Right lobe of liver (tissue), 6 donors: ENCODE data around the gene CDYL. TPM values are rescaled to one million over a fixed set of nuclear protein-coding genes. Genes with fewer than 3 reads are reported as not detected.

ENCODE experiments used
- ATAC-seq, 4 donors: fragments of 200-7000 bp; cut with Tn5 transposase; one replicate each; pipeline ENCODE4 v1.9.1; 2020; ENCODE audit warnings: mild to moderate bottlenecking in 4 of 4, moderate library complexity in 4 of 4
- DNase-seq, 3 donors: peaks; one replicate each; pipeline ENCODE4 v3.0.0-alpha.2; 2020
- H3K27ac ChIP-seq, 3 donors: fragments of 200-600 bp; one replicate each; pipeline ENCODE4 v1.8.0; 2022
- H3K27me3 ChIP-seq, 2 donors: fragments of 200-600 bp; one replicate each; pipeline ENCODE4 v1.8.0; 2022
- H3K36me3 ChIP-seq, 4 donors: fragments of 200-600 bp; sonication (generic) in 1 of 4; one replicate each; pipeline versions ENCODE4 v1.5.1 to v1.8.0; 2017 to 2022; ENCODE audit warnings: control low read depth in 1 of 4
- H3K4me1 ChIP-seq, 4 donors: fragments of 200-600 bp; sonication (generic) in 1 of 4; one replicate each; pipeline versions ENCODE4 v1.5.1 to v1.8.0; 2017 to 2022; ENCODE audit warnings: control low read depth in 1 of 4
- H3K4me3 ChIP-seq, 3 donors: fragments of 200-600 bp; one replicate each; pipeline ENCODE4 v1.8.0; 2022
- H3K9me3 ChIP-seq, 4 donors: fragments of 200-600 bp; sonication (generic) in 1 of 4; one replicate each; pipeline versions ENCODE4 v1.5.1 to v1.8.0; 2017 to 2022; ENCODE audit warnings: control low read depth in 1 of 4
- CTCF ChIP-seq, 4 donors: fragments of 200-600 bp in 3 of 4; fragments of 450-650 bp in 1 of 4; IDR thresholded peaks; one replicate each; pipeline versions ENCODE4 v1.5.1 to v1.8.0; 2016 to 2022; ENCODE audit warnings: antibody characterized with exemption in 4 of 4, mild to moderate bottlenecking in 2 of 4
- POLR2A ChIP-seq: fragments of 450-650 bp; IDR thresholded peaks from one replicate; pipeline ENCODE4 v1.6.1; 2017; ENCODE audit warnings: antibody characterized with exemption, mild to moderate bottlenecking
- WGBS: methylation state at CpG from one replicate; pipeline ENCODE4 v1.1.6; 2018; ENCODE audit warnings: low coverage, low lambda C conversion rate; ENCODE audit not compliant: insufficient coverage; ENCODE audit errors: missing lambda C conversion rate; 5-methylcytosine and 5-hydroxymethylcytosine counted together
- intact Hi-C, 2 donors: fragments of 100-400 bp; cut with DNase I; formaldehyde crosslinking; loops; one replicate each; pipeline versions ENCODE4 v1.11.2 to v1.14.1; 2022
- total RNA-seq, 6 experiments: library from RNA; depleted of rRNA in 2 of 6; stranded (reverse); fragments of >200 nt in 2 of 6; fragmentation: NEBNext Ultra II Directional in 3 of 6; extraction: Animal tissue kit (Norgen Biotek cat#: 25700) in 3 of 6; gene quantifications; one replicate each; pipeline versions ENCODE4 v1.1.0 to v1.2.4, GENCODE V29; 2016 to 2023
- donor health status: DM: no; HTN: yes; CAD: no.
- donor health status: DM: no; HTN: no; CAD: no.
- donor health status: DM: no; HTN: no; CAD: no.
- donor health status: DM: no; HTN: yes; CAD: no.
- donor health status: DM: no; HTN: yes; CAD: no.

CDYL gene
- total RNA-seq, 6 experiments from 2014 or later: 5.0 to 16.1 (median 13.1) TPM

GRCh38 chr6:4778086-4778485, 1.9 kb downstream of the CDYL start:
- no peak for ATAC-seq

GRCh38 chr6:4780360-4780812, 4.2 kb downstream of the CDYL start:
- intact Hi-C loops: no loop called here
- no peak for DNase-seq

More at GRCh38 chr6:4778086-4778485, 1.9 kb downstream of the CDYL start:
- Histone ChIP-seq H3K4me1 (peaks cover 0 to 11% (median 0%) of the 10 kb centered on the region in 4 donors), H3K27ac (no peak overlapping the region), H3K27me3 (no peaks in the 10 kb centered on the region), H3K4me3 (no peak overlapping the region), H3K36me3 (no peaks in the 10 kb centered on the region), H3K9me3 (no peaks in the 10 kb centered on the region)
- intact Hi-C loops: no loop called here
- WGBS: 36% methylated on average over 1 of the region's 1 CpG
- TF ChIP-seq POLR2A (no peak), CTCF (IDR thresholded peaks at IDR 0.05) (no peak)
- no peak for DNase-seq

GRCh38 chr6:4781426-4781825, 5.2 kb downstream of the CDYL start:
- 52% methylated on average over 4 of the region's 4 CpGs for WGBS
- no peak for ATAC-seq
- TF ChIP-seq CTCF (IDR thresholded peaks at IDR 0.05): no peak
- TF ChIP-seq POLR2A: no peak
- H3K27ac ChIP-seq: no peak overlapping the region
- no peak overlapping the region for H3K4me3 ChIP-seq
- H3K27me3 ChIP-seq: no peaks in the 10 kb centered on the region
- DNase-seq: no peak
- no peaks in the 10 kb centered on the region for H3K36me3 ChIP-seq
- intact Hi-C loops: no loop called here
- no peaks in the 10 kb centered on the region for H3K9me3 ChIP-seq
- H3K4me1 ChIP-seq: peaks cover 0 to 3% (median 0%) of the 10 kb centered on the region in 4 donors

More at GRCh38 chr6:4780360-4780812, 4.2 kb downstream of the CDYL start:
- no peak for ATAC-seq
- Histone ChIP-seq H3K27ac (no peak overlapping the region), H3K36me3 (no peaks in the 10 kb centered on the region), H3K9me3 (no peaks in the 10 kb centered on the region), H3K4me1 (peaks cover 0 to 3% (median 0%) of the 10 kb centered on the region in 4 donors), H3K4me3 (no peak overlapping the region), H3K27me3 (no peaks in the 10 kb centered on the region)
- 62% methylated on average over 8 of the region's 11 CpGs for WGBS
- no peak for TF ChIP-seq POLR2A
- no peak for TF ChIP-seq CTCF (IDR thresholded peaks at IDR 0.05)

- 69% methylated on average over 9 of the region's 9 CpGs for WGBS
- no peak overlapping the region for H3K27ac ChIP-seq
These were observed 5.9 kb downstream of the CDYL start for GRCh38 chr6:4781967-4782575.

More at GRCh38 chr6:4781967-4782575, 5.9 kb downstream of the CDYL start:
- Histone ChIP-seq H3K4me3 (no peak overlapping the region), H3K9me3 (no peaks in the 10 kb centered on the region), H3K36me3 (no peaks in the 10 kb centered on the region), H3K27me3 (no peaks in the 10 kb centered on the region), H3K4me1 (peaks cover 0 to 3% (median 0%) of the 10 kb centered on the region in 4 donors)
- intact Hi-C loops: no loop called here
- ATAC-seq (no peak), DNase-seq (no peak)
- no peak for TF ChIP-seq POLR2A
- TF ChIP-seq CTCF (IDR thresholded peaks at IDR 0.05): no peak
